ENCODE data around the gene TNNT1.
A peak's percentile ranks its signal among the peaks of the same experiment; 100 is the strongest.

DNA sequence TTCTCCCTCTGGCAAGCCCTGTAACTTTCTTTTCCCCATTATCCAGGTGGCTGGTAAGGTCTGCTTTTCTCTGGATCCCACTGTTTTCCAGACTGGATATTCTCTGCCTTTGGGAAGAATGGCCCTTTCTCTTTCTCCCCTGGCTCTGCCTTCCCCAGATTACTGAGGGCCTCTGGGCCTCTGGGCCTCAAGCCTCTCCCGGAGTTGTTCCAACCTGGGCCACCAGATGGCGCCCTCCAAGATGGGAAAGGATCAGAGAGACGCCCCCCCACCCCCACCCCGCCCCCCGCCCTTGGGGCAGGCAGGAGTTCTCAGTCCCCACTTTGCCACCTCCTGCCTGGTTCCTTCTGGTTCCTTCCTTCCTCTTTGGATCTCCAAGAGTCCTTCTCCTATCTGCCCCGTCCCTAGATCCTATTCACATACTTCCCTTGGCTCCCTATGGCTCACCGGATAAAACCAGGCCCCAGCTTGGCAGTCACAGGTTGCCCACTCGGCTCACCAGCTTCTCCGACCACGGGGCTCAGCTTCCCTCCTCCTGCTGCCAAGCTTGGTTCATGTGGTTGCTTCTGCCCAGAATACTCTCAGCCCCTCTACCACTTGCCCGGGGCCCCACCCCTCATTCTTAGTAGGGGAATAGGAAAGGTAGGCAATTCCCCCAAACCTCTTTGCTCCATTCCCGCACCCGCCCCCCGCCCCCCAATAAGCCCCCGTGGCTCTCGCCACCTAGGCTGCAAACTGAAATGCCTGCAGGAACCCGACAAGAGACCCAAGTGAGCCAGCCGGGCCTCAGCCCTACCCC lies 60.3 kb downstream of the TNNT1 start:
- TF ChIP-seq, protein P1, sequence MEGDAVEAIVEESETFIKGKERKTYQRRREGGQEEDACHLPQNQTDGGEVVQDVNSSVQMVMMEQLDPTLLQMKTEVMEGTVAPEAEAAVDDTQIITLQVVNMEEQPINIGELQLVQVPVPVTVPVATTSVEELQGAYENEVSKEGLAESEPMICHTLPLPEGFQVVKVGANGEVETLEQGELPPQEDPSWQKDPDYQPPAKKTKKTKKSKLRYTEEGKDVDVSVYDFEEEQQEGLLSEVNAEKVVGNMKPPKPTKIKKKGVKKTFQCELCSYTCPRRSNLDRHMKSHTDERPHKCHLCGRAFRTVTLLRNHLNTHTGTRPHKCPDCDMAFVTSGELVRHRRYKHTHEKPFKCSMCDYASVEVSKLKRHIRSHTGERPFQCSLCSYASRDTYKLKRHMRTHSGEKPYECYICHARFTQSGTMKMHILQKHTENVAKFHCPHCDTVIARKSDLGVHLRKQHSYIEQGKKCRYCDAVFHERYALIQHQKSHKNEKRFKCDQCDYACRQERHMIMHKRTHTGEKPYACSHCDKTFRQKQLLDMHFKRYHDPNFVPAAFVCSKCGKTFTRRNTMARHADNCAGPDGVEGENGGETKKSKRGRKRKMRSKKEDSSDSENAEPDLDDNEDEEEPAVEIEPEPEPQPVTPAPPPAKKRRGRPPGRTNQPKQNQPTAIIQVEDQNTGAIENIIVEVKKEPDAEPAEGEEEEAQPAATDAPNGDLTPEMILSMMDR (IDR thresholded peaks at IDR 0.05), result peak; percentile 17 to 93 (median 47)
- no peak for TF ChIP-seq POLR2A (IDR thresholded peaks at IDR 0.05)

Measured in Peyer's patch (tissue), 4 donors.